ENCODE measurements around the gene SP6. TPM values are rescaled to one million over a fixed set of nuclear protein-coding genes. Genes with fewer than 3 reads are reported as not detected.

Gene SP6
- polyA plus RNA-seq, 1 experiment = 0.05 TPM

- DNase-seq (ENCODE audit: low read depth) = no peak
- Histone ChIP-seq H3K36me3 (ENCODE audit: control insufficient read depth, insufficient read depth, low read length) (peaks cover 4% of the 10 kb centered on the region), H3K4me3 (ENCODE audit: low read depth, low read length) (peak overlapping the region; percentile 60), H3K27me3 (ENCODE audit: control insufficient read depth, insufficient read depth, low read length) (no peaks in the 10 kb centered on the region)
- ChIA-PET CTCF (interaction anchor here (0.9 to 1.0 kb wide), 3 partner anchors 52 to 54 kb away, joined by 3 to 4 read pairs (median 4); no protein-coding TSS in a partner anchor), POLR2A (interaction anchor here (0.7 kb wide), 1 partner anchor 50 kb away, joined by 5 read pairs; no protein-coding TSS in a partner anchor)
- 0 out of 2 replicates have a peak, but pooled peaks have one; percentile 1 for TF ChIP-seq CTCF (IDR thresholded peaks at IDR 0.05; ENCODE audit: insufficient read depth, low read depth, low read length)
Measured at GRCh38 chr17:47896672-47897490, 45.9 kb upstream of the SP6 start.

GRCh38 chr17:47895856-47896671 lies 45.1 kb upstream of the SP6 start, which contains the start of gene SP2:
TSS of gene SP2 (plus strand) at chr17:47896236. CDS start at chr17:47896287, 51 bp downstream.
- no peak for TF ChIP-seq CTCF (IDR thresholded peaks at IDR 0.05; ENCODE audit: insufficient read depth, low read depth, low read length)
- Histone ChIP-seq H3K4me3 (ENCODE audit: low read depth, low read length) (peak within 1 kb of the TSS; percentile 80), H3K36me3 (ENCODE audit: control insufficient read depth, insufficient read depth, low read length) (peaks cover 4% of the 10 kb centered on the region), H3K27me3 (ENCODE audit: control insufficient read depth, insufficient read depth, low read length) (no peaks in the 10 kb centered on the region)
- CTCF ChIA-PET = interaction anchor here (0.7 to 17.5 kb wide), 11 partner anchors 10 to 95 kb away, joined by 3 to 875 read pairs (median 4); partner anchors contain the start of genes SCRN2 and SP6
- peak; percentile 100 for DNase-seq (ENCODE audit: low read depth)
- POLR2A ChIA-PET = interaction anchor here (0.6 to 0.7 kb wide), 3 partner anchors 9 to 98 kb away, joined by 4 to 8 read pairs (median 5); no protein-coding TSS in a partner anchor

- ChIA-PET POLR2A (interaction anchor here (0.5 to 0.7 kb wide), 4 partner anchors 10 to 97 kb away, joined by 3 to 8 read pairs (median 4); no protein-coding TSS in a partner anchor), CTCF (interaction anchor here (0.7 to 17.5 kb wide), 8 partner anchors 9 to 95 kb away, joined by 3 to 875 read pairs (median 4); partner anchors contain the start of genes SCRN2 and SP6)
- no peak for TF ChIP-seq CTCF (IDR thresholded peaks at IDR 0.05; ENCODE audit: insufficient read depth, low read depth, low read length)
- Histone ChIP-seq H3K27me3 (ENCODE audit: control insufficient read depth, insufficient read depth, low read length) (no peaks in the 10 kb centered on the region), H3K4me3 (ENCODE audit: low read depth, low read length) (peak overlapping the region; percentile 80), H3K36me3 (ENCODE audit: control insufficient read depth, insufficient read depth, low read length) (peaks cover 4% of the 10 kb centered on the region)
- no peak for DNase-seq (ENCODE audit: low read depth)
Measured at GRCh38 chr17:47895347-47895855, 44.4 kb upstream of the SP6 start.

DNA sequence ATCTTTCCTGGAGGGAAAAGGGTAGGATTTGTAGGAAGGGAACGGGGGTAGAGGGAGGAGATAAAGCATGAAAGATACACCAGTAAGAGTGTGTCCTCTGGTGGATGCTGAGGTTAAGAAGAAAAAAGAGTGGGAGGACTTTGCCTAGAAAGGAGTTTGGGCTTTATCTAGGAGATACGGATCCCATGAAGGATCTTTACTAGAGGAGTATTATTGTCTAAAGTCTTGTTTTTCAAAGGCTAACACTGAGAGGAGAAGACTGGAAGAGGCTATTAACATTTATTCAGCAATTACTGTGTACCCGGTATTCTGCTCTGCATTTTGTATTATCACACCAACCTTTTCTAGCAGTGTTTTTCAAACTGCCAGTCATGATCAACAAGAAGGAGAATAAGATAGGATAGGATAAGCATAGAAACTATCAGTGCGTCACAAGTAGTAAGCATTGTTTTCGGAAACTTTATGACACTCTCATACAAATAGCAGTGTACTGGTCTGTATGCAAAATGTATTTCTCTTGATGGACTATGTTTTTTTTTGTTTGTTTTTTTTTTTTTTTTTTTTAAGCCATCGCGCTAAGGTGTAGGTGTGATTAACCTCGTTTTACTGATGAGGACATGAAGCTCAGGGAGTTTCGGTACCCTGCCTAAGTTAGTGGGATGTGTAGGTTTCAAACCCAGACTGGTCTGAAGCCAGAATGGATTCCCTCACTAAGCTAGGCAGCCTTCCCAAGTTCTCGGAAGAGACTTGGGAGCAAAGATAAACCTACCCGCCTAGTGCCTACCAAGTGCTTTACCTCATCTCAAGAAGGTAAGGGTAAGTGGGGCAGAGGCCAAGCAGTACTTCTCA lies 43.8 kb upstream of the SP6 start:
- no peak for DNase-seq (ENCODE audit: low read depth)
- Histone ChIP-seq H3K27me3 (ENCODE audit: control insufficient read depth, insufficient read depth, low read length) (no peaks in the 10 kb centered on the region), H3K36me3 (ENCODE audit: control insufficient read depth, insufficient read depth, low read length) (peaks cover 3% of the 10 kb centered on the region), H3K4me3 (ENCODE audit: low read depth, low read length) (peak overlapping the region; percentile 80)
- ChIA-PET CTCF (interaction anchor here (0.8 to 17.5 kb wide), 10 partner anchors 9 to 96 kb away, joined by 3 to 875 read pairs (median 4); partner anchors contain the start of genes CDK5RAP3, SCRN2 and SP6), POLR2A (interaction anchor here (0.5 kb wide), 1 partner anchor 37 kb away, joined by 3 read pairs; no protein-coding TSS in a partner anchor)
- no peak for TF ChIP-seq CTCF (IDR thresholded peaks at IDR 0.05; ENCODE audit: insufficient read depth, low read depth, low read length)
